Erythroblast (primary cell): Measurements from ENCODE around the gene RPUSD1.

ENCODE experiments used
- GATA1 ChIP-seq: IDR thresholded peaks from 2 replicates; pipeline ENCODE4 v1.6.1; 2011; ENCODE audit warnings: low read depth, mild to moderate bottlenecking, control low read depth, low read length, moderate library complexity
- POLR2A ChIP-seq: IDR thresholded peaks from 2 replicates; pipeline ENCODE4 v1.6.1; 2011; ENCODE audit warnings: mild to moderate bottlenecking, low read length

GRCh38 chr16:745739-746138, 42.4 kb downstream of the RPUSD1 start:
- TF ChIP-seq POLR2A (no peak), GATA1 (no peak)
